Tibial nerve (tissue), 4 donors: Measurements from ENCODE around the gene MLLT1.

ENCODE experiments used
- EP300 ChIP-seq, 2 donors: sonication (generic); formaldehyde crosslinking; IDR thresholded peaks; one replicate each; pipeline ENCODE4 v1.6.1; 2017; ENCODE audit warnings: antibody characterized with exemption in 2 of 2, mild to moderate bottlenecking in 1 of 2
- POLR2A ChIP-seq, 2 donors: fragments of 450-650 bp; IDR thresholded peaks; one replicate each; pipeline ENCODE4 v1.6.1; 2017; ENCODE audit warnings: antibody characterized with exemption in 2 of 2, mild to moderate bottlenecking in 2 of 2, moderate library complexity in 2 of 2
- TF ChIP-seq, protein P1 (sequence below), 5 experiments: fragments of 200-600 bp in 3 of 5; fragments of 450-650 bp in 2 of 5; sonication (generic) in 3 of 5; IDR thresholded peaks; one replicate each; pipeline ENCODE4 v1.5.1; 2016 to 2019; ENCODE audit warnings: antibody characterized with exemption in 5 of 5, mild to moderate bottlenecking in 3 of 5, moderate library complexity in 2 of 5

DNA sequence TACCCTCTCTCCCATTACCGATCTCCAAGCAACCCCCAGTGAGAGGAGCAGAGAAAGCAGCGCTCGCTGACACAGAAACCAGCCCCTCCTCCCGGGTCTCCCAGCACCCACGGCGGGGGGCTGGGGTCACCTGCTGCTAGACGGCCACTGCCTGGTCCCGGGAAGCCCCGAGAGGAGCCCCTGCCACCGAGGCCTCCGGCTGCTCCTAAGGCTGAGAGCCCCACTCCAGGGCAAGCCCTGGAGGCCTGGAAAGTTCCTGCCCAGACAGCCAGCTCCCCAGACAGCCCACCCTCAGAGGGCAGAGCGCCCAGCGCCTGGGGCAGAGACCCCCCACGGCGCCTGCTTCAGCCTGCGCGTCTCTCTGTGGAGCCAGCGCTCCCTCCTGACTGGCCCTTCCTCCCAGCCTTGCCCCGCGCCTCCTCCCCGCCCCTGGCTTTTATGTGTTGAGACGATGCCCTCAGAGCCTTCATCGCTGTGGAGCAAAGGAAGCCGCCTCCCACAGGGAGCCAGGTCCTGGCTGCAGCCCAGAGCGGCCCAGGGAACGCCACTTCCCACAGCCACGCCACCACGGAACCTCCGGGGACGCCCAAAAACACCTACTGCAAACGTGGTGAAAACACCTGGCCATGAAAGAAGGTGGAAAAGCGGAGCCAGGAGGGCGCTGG lies 51.1 kb downstream of the MLLT1 start:
- TF ChIP-seq, protein P1, sequence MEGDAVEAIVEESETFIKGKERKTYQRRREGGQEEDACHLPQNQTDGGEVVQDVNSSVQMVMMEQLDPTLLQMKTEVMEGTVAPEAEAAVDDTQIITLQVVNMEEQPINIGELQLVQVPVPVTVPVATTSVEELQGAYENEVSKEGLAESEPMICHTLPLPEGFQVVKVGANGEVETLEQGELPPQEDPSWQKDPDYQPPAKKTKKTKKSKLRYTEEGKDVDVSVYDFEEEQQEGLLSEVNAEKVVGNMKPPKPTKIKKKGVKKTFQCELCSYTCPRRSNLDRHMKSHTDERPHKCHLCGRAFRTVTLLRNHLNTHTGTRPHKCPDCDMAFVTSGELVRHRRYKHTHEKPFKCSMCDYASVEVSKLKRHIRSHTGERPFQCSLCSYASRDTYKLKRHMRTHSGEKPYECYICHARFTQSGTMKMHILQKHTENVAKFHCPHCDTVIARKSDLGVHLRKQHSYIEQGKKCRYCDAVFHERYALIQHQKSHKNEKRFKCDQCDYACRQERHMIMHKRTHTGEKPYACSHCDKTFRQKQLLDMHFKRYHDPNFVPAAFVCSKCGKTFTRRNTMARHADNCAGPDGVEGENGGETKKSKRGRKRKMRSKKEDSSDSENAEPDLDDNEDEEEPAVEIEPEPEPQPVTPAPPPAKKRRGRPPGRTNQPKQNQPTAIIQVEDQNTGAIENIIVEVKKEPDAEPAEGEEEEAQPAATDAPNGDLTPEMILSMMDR (IDR thresholded peaks at IDR 0.05), result no peak
- TF ChIP-seq EP300 (IDR thresholded peaks at IDR 0.05), result no peak
- no peak for TF ChIP-seq POLR2A (IDR thresholded peaks at IDR 0.05)
